Keratinocyte (primary cell): ENCODE data around the gene EVC. TPM values are rescaled to one million over a fixed set of nuclear protein-coding genes. Genes with fewer than 3 reads are reported as not detected.

Experiments used
- DNase-seq: peaks from one replicate; pipeline ENCODE4 v3.0.0-alpha.2; 2011; ENCODE audit warnings: low read depth, missing footprints, low spot score
- FAIRE-seq: peaks from 2 replicates; lab custom pipeline; 2011; peaks lifted over from hg19 to GRCh38; lab: Jason Lieb, UNC
- H2AFZ ChIP-seq: 2 replicates; pipeline ENCODE4 v1.6.0; 2012; ENCODE audit warnings: low read length, control low read depth, inconsistent platforms; ENCODE audit not compliant: control insufficient read depth
- H3K27ac ChIP-seq: 2 replicates; pipeline ENCODE4 v1.5.1; 2011; ENCODE audit warnings: low read length; ENCODE audit not compliant: control insufficient read depth, insufficient read depth
- H3K27me3 ChIP-seq: 3 replicates; pipeline ENCODE4 v1.6.0; 2011; ENCODE audit warnings: low read length; ENCODE audit not compliant: control insufficient read depth, insufficient read depth; ENCODE audit errors: extremely low read depth
- H3K36me3 ChIP-seq, 2 experiments: 2 replicates in 1 of 2; 3 replicates in 1 of 2; pipeline ENCODE4 v1.5.1; 2011; ENCODE audit warnings: low read length in 2 of 2, mild to moderate bottlenecking in 1 of 2; ENCODE audit not compliant: control insufficient read depth in 2 of 2, insufficient read depth in 2 of 2; ENCODE audit errors: extremely low read depth in 1 of 2
- H3K4me1 ChIP-seq: 3 replicates; pipeline ENCODE4 v1.5.1; 2011; ENCODE audit warnings: low read length; ENCODE audit not compliant: control insufficient read depth, insufficient read depth; ENCODE audit errors: extremely low read depth
- H3K4me2 ChIP-seq: 3 replicates; pipeline ENCODE4 v1.6.0; 2011; ENCODE audit warnings: low read depth, low read length; ENCODE audit not compliant: control insufficient read depth, insufficient read depth; ENCODE audit errors: extremely low read depth
- H3K4me3 ChIP-seq, 3 experiments: fragments of 200-600 bp in 1 of 3; sonication (generic) in 1 of 3; 2 replicates in 2 of 3; 3 replicates in 1 of 3; pipeline ENCODE4 v1.5.1; 2011 to 2016; ENCODE audit warnings: low read length in 3 of 3, mild to moderate bottlenecking in 3 of 3, control low read depth in 2 of 3, inconsistent platforms in 1 of 3, low read depth in 1 of 3, mixed read lengths in 1 of 3, mixed run types in 1 of 3, moderate library complexity in 1 of 3; ENCODE audit not compliant: control insufficient read depth in 2 of 3, insufficient read depth in 2 of 3; ENCODE audit errors: extremely low read depth in 1 of 3
- H3K79me2 ChIP-seq: 2 replicates; pipeline ENCODE4 v1.6.0; 2012; ENCODE audit warnings: low read length; ENCODE audit not compliant: control insufficient read depth, insufficient read depth
- H3K9ac ChIP-seq: 3 replicates; pipeline ENCODE4 v1.6.0; 2011; ENCODE audit warnings: low read length; ENCODE audit not compliant: control insufficient read depth, insufficient read depth; ENCODE audit errors: extremely low read depth
- H3K9me1 ChIP-seq: 3 replicates; pipeline ENCODE4 v1.6.0; 2011; ENCODE audit warnings: low read length; ENCODE audit not compliant: control insufficient read depth, insufficient read depth; ENCODE audit errors: extremely low read depth
- H3K9me3 ChIP-seq: 2 replicates; pipeline ENCODE4 v1.5.1; 2012; ENCODE audit warnings: low read depth, low read length; ENCODE audit not compliant: control insufficient read depth
- H4K20me1 ChIP-seq: 3 replicates; pipeline ENCODE4 v1.6.0; 2011; ENCODE audit warnings: low read length; ENCODE audit not compliant: control insufficient read depth, insufficient read depth; ENCODE audit errors: extremely low read depth
- EZH2 ChIP-seq: IDR thresholded peaks from one replicate; pipeline ENCODE4 v1.6.1; 2012; ENCODE audit warnings: inconsistent platforms, mild to moderate bottlenecking, low read length, moderate library complexity
- dilution Hi-C: fragments of 300-500 bp; cut with MboI; formaldehyde crosslinking; loops from one replicate; pipeline ENCODE4 v1.7.0; 2020; ENCODE audit warnings: low sequenced_read_pairs; ENCODE audit not compliant: extremely low pct_ligation_motif_present
- polyA plus RNA-seq, 5 experiments: library from polyadenylated mRNA; depleted of rRNA in 3 of 5; stranded (reverse) in 3 of 5; stranded (forward) in 1 of 5; unstranded in 1 of 5; fragments of >200 nt; gene quantifications; 1 replicate in 1 of 5; 2 replicates in 3 of 5; 3 replicates in 1 of 5; pipeline versions ENCODE4 v1.2.1 to v1.2.3, GENCODE V29; 2011 to 2012; ENCODE audit warnings: missing spikeins in 2 of 5, low read depth in 1 of 5, low replicate concordance in 1 of 5
- TF ChIP-seq, protein P1 (sequence below), 3 experiments: IDR thresholded peaks in 1 of 3; conservative IDR thresholded peaks in 1 of 3; optimal IDR thresholded peaks in 1 of 3; 2 replicates in 2 of 3; 3 replicates in 1 of 3; pipeline versions ENCODE3 to v1.5.1; 2011; ENCODE audit warnings: low read length in 3 of 3, mild to moderate bottlenecking in 3 of 3, moderate library complexity in 2 of 3, control low read depth in 1 of 3, inconsistent platforms in 1 of 3; ENCODE audit not compliant: insufficient read depth in 2 of 3; ENCODE audit errors: extremely low read depth in 1 of 3

Gene EVC
- polyA plus RNA-seq, 1 donor (not counting 4 experiments of a cell fraction or from before 2014, with no cell fraction given) = 7.3 TPM

DNA sequence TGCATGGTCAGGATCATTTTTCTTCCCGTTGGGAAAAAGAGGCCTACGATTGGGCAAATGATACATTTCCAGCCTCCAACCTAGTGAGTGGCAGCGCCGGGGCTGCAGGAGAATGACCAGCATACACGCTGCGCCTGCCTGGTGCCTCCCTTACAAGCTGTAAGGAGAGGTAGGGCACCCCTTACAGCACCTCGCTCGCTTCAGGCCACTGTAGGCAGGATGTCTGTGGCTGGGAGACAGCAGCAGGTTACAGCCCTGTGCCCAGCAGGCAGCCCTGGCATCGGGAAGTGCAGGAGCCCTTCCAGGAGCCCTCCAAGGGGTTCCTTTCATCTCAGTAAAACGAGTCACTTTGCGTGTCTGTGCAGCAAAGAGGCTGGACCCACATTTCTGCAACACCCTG, 88.4 kb downstream of the EVC start:
- dilution Hi-C loops = no loop called here
- FAIRE-seq (no peak), DNase-seq (no peak)
- Histone ChIP-seq H3K9me1 (no peaks in the 10 kb centered on the region), H3K4me3 (no peak overlapping the region), H3K9ac (no peak overlapping the region), H3K27me3 (no peaks in the 10 kb centered on the region), H3K79me2 (no peaks in the 10 kb centered on the region), H4K20me1 (no peaks in the 10 kb centered on the region), H3K4me2 (no peak overlapping the region), H3K36me3 (peaks cover 22 to 53% of the 10 kb centered on the region in 2 experiments), H2AFZ (no peak overlapping the region), H3K4me1 (no peaks in the 10 kb centered on the region), H3K27ac (no peak overlapping the region), H3K9me3 (no peaks in the 10 kb centered on the region)
- TF ChIP-seq EZH2 = no peak
- TF ChIP-seq, protein P1, sequence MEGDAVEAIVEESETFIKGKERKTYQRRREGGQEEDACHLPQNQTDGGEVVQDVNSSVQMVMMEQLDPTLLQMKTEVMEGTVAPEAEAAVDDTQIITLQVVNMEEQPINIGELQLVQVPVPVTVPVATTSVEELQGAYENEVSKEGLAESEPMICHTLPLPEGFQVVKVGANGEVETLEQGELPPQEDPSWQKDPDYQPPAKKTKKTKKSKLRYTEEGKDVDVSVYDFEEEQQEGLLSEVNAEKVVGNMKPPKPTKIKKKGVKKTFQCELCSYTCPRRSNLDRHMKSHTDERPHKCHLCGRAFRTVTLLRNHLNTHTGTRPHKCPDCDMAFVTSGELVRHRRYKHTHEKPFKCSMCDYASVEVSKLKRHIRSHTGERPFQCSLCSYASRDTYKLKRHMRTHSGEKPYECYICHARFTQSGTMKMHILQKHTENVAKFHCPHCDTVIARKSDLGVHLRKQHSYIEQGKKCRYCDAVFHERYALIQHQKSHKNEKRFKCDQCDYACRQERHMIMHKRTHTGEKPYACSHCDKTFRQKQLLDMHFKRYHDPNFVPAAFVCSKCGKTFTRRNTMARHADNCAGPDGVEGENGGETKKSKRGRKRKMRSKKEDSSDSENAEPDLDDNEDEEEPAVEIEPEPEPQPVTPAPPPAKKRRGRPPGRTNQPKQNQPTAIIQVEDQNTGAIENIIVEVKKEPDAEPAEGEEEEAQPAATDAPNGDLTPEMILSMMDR (optimal IDR thresholded peaks at IDR 0.05 in 1 of 3, IDR thresholded peaks at IDR 0.05 in 1 of 3, conservative IDR thresholded peaks at IDR 0.05 in 1 of 3; ENCODE audit: extremely low read depth in 1 of 3, insufficient read depth in 2 of 3, low read length in 3 of 3) = no peak

DNA sequence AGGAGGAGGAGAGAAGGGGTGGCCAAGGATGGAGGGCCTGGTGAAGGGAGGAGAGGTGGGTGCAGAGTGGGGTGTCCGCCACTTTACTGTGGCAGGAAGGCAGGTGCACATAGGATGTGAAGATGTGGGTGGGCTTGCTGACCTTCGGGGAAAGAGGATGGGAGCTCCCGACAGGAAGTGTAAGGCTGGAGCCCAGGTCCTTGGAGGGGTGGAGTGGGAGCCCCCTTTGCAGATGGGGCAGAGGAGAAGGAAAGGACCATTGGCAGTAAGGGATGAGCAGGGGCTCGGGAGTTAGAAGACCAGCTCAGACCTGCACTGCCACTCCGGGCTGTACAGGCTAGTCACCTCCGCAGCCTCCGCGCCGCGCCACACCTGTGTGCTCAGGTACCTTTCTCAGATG, 89.5 kb downstream of the EVC start:
- Histone ChIP-seq H3K27ac (no peak overlapping the region), H4K20me1 (no peaks in the 10 kb centered on the region), H2AFZ (no peak overlapping the region), H3K4me3 (no peak overlapping the region), H3K27me3 (no peaks in the 10 kb centered on the region), H3K36me3 (peaks cover 28 to 63% of the 10 kb centered on the region in 2 experiments), H3K4me2 (no peak overlapping the region), H3K9me3 (no peaks in the 10 kb centered on the region), H3K4me1 (no peaks in the 10 kb centered on the region), H3K79me2 (no peaks in the 10 kb centered on the region), H3K9ac (no peak overlapping the region), H3K9me1 (no peaks in the 10 kb centered on the region)
- TF ChIP-seq, protein P1 (optimal IDR thresholded peaks at IDR 0.05 in 1 of 3, IDR thresholded peaks at IDR 0.05 in 1 of 3, conservative IDR thresholded peaks at IDR 0.05 in 1 of 3; ENCODE audit: extremely low read depth in 1 of 3, insufficient read depth in 2 of 3, low read length in 3 of 3) = no peak
- no peak for TF ChIP-seq EZH2
- dilution Hi-C loops = no loop called here
- DNase-seq (no peak), FAIRE-seq (no peak)
